Peyer's patch (tissue), 4 donors: Measurements from ENCODE around the gene GHRL. TPM values are rescaled to one million over a fixed set of nuclear protein-coding genes. Genes with fewer than 3 reads are reported as not detected.

Experiments
- DNase-seq, 3 donors: peaks; one replicate each; pipeline ENCODE4 v3.0.0-alpha.2; 2017 to 2019
- H3K27ac ChIP-seq, 4 donors: fragments of 200-600 bp; sonication (generic); one replicate each; pipeline ENCODE4 v1.5.1; 2016 to 2019
- H3K27me3 ChIP-seq, 2 donors: fragments of 200-600 bp; sonication (generic); one replicate each; pipeline ENCODE4 v1.5.1; 2019
- H3K36me3 ChIP-seq, 3 donors: fragments of 200-600 bp; sonication (generic); one replicate each; pipeline ENCODE4 v1.5.1; 2016 to 2019
- H3K4me1 ChIP-seq, 4 donors: fragments of 200-600 bp; sonication (generic); one replicate each; pipeline ENCODE4 v1.5.1; 2016 to 2019
- H3K4me3 ChIP-seq, 4 donors: fragments of 200-600 bp; sonication (generic); 1 replicate in 3 of 4; 2 replicates in 1 of 4; pipeline ENCODE4 v1.5.1; 2016 to 2019; ENCODE audit warnings: mild to moderate bottlenecking in 1 of 4
- H3K9me3 ChIP-seq, 4 donors: fragments of 200-600 bp; sonication (generic); one replicate each; pipeline ENCODE4 v1.5.1; 2016 to 2019; ENCODE audit warnings: mild to moderate bottlenecking in 1 of 4
- POLR2A ChIP-seq, 2 donors: fragments of 450-650 bp; IDR thresholded peaks; one replicate each; pipeline ENCODE4 v1.5.1; 2017; ENCODE audit warnings: antibody characterized with exemption in 2 of 2, mild to moderate bottlenecking in 2 of 2, moderate library complexity in 2 of 2
- total RNA-seq, 4 donors: library from RNA; depleted of rRNA; stranded (reverse); fragments of >200 nt; gene quantifications; one replicate each; pipeline ENCODE4 v1.1.0, GENCODE V29; 2016
- TF ChIP-seq, protein P1 (sequence below), 6 experiments: fragments of 450-650 bp in 4 of 6; fragments of 200-600 bp in 2 of 6; sonication (generic) in 1 of 6; IDR thresholded peaks; one replicate each; pipeline ENCODE4 v1.5.1; 2017 to 2019; ENCODE audit warnings: antibody characterized with exemption in 6 of 6, mild to moderate bottlenecking in 3 of 6, moderate library complexity in 1 of 6

GHRL gene
- total RNA-seq, 4 donors from 2014 or later = 1.6 to 2.9 TPM; not detected in 2

DNA sequence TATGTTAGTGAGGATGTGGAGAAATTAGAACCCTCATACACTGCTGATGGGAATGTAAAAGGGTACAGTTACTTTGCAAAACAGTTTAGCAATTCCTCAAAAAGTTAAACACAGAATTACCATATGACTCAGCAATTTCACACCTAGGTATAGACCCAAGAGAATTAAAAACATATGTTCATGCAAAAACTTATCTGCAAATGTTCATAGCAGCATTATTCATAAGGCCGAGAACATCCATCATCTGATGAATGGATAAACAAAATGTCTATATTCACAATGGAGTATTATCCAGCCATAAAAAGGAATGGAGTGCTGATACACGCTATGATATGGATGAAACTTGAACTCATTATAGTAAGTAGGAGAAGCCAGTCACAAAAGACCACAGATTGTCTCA lies 17.8 kb upstream of the GHRL start:
- Histone ChIP-seq H3K36me3 (peaks cover 0 to 94% (median 0%) of the 10 kb centered on the region in 3 donors), H3K27me3 (no peaks in the 10 kb centered on the region), H3K4me1 (no peaks in the 10 kb centered on the region), H3K4me3 (no peak overlapping the region), H3K9me3 (no peaks in the 10 kb centered on the region), H3K27ac (no peak overlapping the region)
- TF ChIP-seq, protein P1, sequence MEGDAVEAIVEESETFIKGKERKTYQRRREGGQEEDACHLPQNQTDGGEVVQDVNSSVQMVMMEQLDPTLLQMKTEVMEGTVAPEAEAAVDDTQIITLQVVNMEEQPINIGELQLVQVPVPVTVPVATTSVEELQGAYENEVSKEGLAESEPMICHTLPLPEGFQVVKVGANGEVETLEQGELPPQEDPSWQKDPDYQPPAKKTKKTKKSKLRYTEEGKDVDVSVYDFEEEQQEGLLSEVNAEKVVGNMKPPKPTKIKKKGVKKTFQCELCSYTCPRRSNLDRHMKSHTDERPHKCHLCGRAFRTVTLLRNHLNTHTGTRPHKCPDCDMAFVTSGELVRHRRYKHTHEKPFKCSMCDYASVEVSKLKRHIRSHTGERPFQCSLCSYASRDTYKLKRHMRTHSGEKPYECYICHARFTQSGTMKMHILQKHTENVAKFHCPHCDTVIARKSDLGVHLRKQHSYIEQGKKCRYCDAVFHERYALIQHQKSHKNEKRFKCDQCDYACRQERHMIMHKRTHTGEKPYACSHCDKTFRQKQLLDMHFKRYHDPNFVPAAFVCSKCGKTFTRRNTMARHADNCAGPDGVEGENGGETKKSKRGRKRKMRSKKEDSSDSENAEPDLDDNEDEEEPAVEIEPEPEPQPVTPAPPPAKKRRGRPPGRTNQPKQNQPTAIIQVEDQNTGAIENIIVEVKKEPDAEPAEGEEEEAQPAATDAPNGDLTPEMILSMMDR (IDR thresholded peaks at IDR 0.05) = no peak
- no peak for TF ChIP-seq POLR2A (IDR thresholded peaks at IDR 0.05)
- no peak for DNase-seq

DNA sequence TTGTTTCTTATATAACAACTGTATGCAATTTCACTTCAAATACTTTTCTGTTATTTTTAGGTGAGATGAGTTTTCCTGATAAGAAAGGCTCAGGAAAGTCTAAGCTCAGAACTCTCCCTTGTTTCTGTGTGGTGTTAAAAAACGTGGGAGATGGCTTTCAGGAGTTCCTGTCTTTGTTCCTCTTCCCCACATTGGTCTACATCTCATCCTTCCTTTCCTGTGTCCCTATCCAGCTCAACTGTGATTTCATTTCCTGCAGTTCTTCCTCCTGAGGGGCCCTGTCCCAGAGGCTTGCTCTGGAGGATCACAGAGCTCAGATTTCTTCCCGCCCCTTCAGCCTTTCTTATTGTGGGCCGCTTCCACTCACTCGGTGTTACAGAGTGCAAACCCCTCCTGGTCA lies 17.0 kb upstream of the GHRL start:
- Histone ChIP-seq H3K9me3 (no peaks in the 10 kb centered on the region), H3K27ac (no peak overlapping the region), H3K4me1 (no peaks in the 10 kb centered on the region), H3K4me3 (no peak overlapping the region), H3K36me3 (peaks cover 0 to 94% (median 0%) of the 10 kb centered on the region in 3 donors), H3K27me3 (no peaks in the 10 kb centered on the region)
- TF ChIP-seq POLR2A (IDR thresholded peaks at IDR 0.05) = no peak
- TF ChIP-seq, protein P1 (IDR thresholded peaks at IDR 0.05) = no peak
- no peak for DNase-seq

DNA sequence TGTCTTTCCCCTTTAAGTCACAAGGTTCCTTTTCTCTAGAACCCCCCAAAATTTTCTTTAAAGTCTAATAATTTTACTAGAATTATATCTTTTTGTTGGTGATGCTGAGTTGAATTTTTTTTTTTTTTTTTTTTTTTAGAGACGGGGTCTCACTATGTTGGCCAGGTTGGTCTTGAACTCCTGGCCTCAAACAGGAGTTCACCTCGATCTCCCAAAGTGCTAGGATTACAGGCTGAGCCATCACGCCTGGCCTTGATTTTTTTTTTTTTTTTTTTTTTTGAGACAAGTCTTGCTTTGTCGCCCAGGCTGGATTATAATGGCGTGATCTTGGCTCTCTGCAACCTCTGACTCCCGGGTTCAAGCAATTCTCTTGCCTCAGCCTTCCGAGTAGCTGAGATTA lies 15.9 kb upstream of the GHRL start:
- Histone ChIP-seq H3K36me3 (peaks cover 0 to 94% (median 0%) of the 10 kb centered on the region in 3 donors), H3K4me3 (no peak overlapping the region), H3K4me1 (no peaks in the 10 kb centered on the region), H3K27me3 (no peaks in the 10 kb centered on the region), H3K27ac (no peak overlapping the region), H3K9me3 (no peaks in the 10 kb centered on the region)
- no peak for DNase-seq
- TF ChIP-seq, protein P1 (IDR thresholded peaks at IDR 0.05) = no peak
- no peak for TF ChIP-seq POLR2A (IDR thresholded peaks at IDR 0.05)

DNA sequence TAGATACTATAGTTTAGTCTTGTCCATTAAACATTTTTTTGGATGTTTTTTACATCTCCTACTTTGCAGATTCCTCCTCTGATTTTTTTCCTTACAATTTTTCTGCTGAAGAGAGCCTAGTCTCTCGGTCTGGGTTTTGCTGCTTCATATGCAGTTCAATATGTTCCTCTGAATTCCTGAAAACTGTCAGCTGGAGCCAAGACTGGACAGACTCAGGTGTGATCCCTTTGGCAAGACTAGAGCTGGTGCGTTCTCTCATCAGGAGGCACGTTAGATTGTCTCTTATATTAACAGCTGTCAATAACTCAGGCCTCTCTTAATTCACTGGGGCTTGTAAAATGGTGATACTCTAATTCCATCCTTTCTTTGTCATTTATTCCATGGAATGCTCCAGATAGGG lies 13.4 kb upstream of the GHRL start:
- Histone ChIP-seq H3K36me3 (peaks cover 0 to 94% (median 0%) of the 10 kb centered on the region in 3 donors), H3K9me3 (no peaks in the 10 kb centered on the region), H3K27ac (no peak overlapping the region), H3K4me3 (no peak overlapping the region), H3K4me1 (no peaks in the 10 kb centered on the region), H3K27me3 (no peaks in the 10 kb centered on the region)
- DNase-seq = no peak
- TF ChIP-seq POLR2A (IDR thresholded peaks at IDR 0.05) = no peak

DNA sequence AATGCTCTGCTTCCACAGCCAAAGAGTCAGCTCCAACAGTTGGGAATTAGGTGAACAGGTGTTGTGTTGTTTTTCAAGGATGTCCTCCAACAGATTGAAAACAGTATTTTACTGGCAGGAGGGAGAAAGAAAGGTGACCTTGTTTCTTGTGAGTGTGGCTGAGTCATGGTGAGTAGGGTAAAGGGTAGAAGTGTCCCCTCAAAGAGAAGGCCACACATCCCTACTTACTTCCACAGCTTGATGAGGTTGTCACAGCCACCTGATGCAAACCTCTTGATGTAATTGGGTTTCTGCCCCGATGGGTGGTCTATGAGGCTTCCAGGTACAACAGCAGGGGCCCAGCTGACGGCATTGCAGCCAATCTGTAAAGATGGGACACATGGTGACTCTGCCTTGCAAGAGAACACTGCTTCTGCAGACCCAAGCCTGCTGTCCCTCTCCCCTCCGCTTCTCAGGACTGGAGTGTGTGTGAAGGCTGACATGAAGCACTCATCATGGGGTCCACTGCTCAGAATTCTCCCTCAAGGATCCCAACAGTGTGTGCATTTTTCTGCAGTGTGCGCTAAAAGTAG lies 12.7 kb upstream of the GHRL start:
- H3K36me3 ChIP-seq = peaks cover 0 to 94% (median 0%) of the 10 kb centered on the region in 3 donors
- no peak overlapping the region for H3K27ac ChIP-seq
- no peak for DNase-seq
- no peaks in the 10 kb centered on the region for H3K27me3 ChIP-seq
- no peak for TF ChIP-seq POLR2A (IDR thresholded peaks at IDR 0.05)
- TF ChIP-seq, protein P1 (IDR thresholded peaks at IDR 0.05) = no peak
- H3K4me3 ChIP-seq = no peak overlapping the region
- no peaks in the 10 kb centered on the region for H3K9me3 ChIP-seq
- no peaks in the 10 kb centered on the region for H3K4me1 ChIP-seq

DNA sequence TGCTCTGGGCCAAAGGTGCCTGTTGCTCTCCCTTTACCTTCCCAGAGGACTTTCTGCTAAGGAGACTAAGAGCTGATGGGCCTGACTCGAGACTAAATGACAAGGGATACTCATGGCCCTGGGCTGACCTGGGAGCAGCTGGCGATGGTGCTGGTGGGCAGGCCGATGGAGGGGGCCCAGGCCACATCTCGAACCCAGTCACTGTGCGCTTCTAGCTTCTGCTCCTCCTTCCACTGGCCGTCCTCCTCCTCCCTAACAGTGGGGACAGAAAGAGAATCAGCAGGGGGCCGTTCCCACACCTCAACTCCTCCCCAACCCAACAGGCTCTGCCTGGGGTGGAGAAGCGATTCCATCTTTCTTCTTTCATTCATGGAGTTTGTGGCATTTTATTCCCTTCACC lies 12.2 kb upstream of the GHRL start:
- H3K27ac ChIP-seq = no peak overlapping the region
- peaks cover 0 to 94% (median 0%) of the 10 kb centered on the region in 3 donors for H3K36me3 ChIP-seq
- H3K4me3 ChIP-seq = no peak overlapping the region
- TF ChIP-seq, protein P1 (IDR thresholded peaks at IDR 0.05) = no peak
- no peak for TF ChIP-seq POLR2A (IDR thresholded peaks at IDR 0.05)
- H3K4me1 ChIP-seq = no peaks in the 10 kb centered on the region
- DNase-seq = no peak
- H3K27me3 ChIP-seq = no peaks in the 10 kb centered on the region
- no peaks in the 10 kb centered on the region for H3K9me3 ChIP-seq
